HUDEP-2 (cell line): Measurements from ENCODE around the gene HOXA7.
A peak's percentile ranks its signal among the peaks of the same experiment; 100 is the strongest.

Experiments
- DNase-seq, 76 experiments: peaks; one replicate each; lab custom pipeline; 2025; ENCODE audit not compliant: unreplicated experiment in 76 of 76; lab: John Stamatoyannopoulos, UW

The HOXA7 gene

GRCh38 chr7:27156508-27156898 is at the start of gene HOXA7:
HOXA7 (minus strand) TSS chr7:27156675; CDS start chr7:27156545, 130 bp downstream.
- DNase-seq: no peak

- no peak for DNase-seq
Measured at GRCh38 chr7:27205325-27206280, 49.1 kb upstream of the HOXA7 start.

- no peak for DNase-seq
Measured at GRCh38 chr7:27204851-27205322, 48.4 kb upstream of the HOXA7 start.

GRCh38 chr7:27203964-27204594 is 47.6 kb upstream of the HOXA7 start:
- DNase-seq: no peak

GRCh38 chr7:27203365-27203953 is 47.0 kb upstream of the HOXA7 start:
- no peak for DNase-seq

- DNase-seq: no peak
Measured at GRCh38 chr7:27202862-27203134, 46.3 kb upstream of the HOXA7 start.

- DNase-seq: no peak
Measured at GRCh38 chr7:27202018-27202861, 45.8 kb upstream of the HOXA7 start.

- DNase-seq: no peak
Measured at GRCh38 chr7:27201580-27202017, 45.1 kb upstream of the HOXA7 start.

GRCh38 chr7:27200761-27201579 is 44.5 kb upstream of the HOXA7 start:
- no peak for DNase-seq

- no peak for DNase-seq
Measured at GRCh38 chr7:27199849-27200760, 43.6 kb upstream of the HOXA7 start, which contains the start of gene HOXA13. HOXA13 (minus strand) TSS chr7:27200091; CDS start chr7:27200077, 14 bp downstream.

GRCh38 chr7:27198871-27199801 is 42.7 kb upstream of the HOXA7 start:
- no peak for DNase-seq

GRCh38 chr7:27198138-27198841 is 41.8 kb upstream of the HOXA7 start:
- no peak for DNase-seq

GRCh38 chr7:27197137-27198042 is 40.9 kb upstream of the HOXA7 start:
- DNase-seq: no peak

- DNase-seq: peak in 66 of 76 experiments; percentile 2 to 81 (median 52)
Measured at GRCh38 chr7:27196287-27196767, 39.9 kb upstream of the HOXA7 start.

- no peak for DNase-seq
Measured at GRCh38 chr7:27194686-27195379, 38.4 kb upstream of the HOXA7 start.
